ENCODE results near the gene BANK1.

The BANK1 gene

GRCh38 chr4:101967697-101968346 is 177.3 kb downstream of the BANK1 start:
- no peak for DNase-seq

GRCh38 chr4:101968364-101968763 is 177.8 kb downstream of the BANK1 start:
- DNase-seq = no peak

- no peak for DNase-seq
Observed at GRCh38 chr4:101969965-101970364, 179.4 kb downstream of the BANK1 start.

GRCh38 chr4:101970547-101971155 is 180.1 kb downstream of the BANK1 start:
- DNase-seq = no peak

GRCh38 chr4:101972791-101973190 is 182.3 kb downstream of the BANK1 start:
- no peak for DNase-seq

GRCh38 chr4:101973361-101973760 is 182.8 kb downstream of the BANK1 start:
- no peak for DNase-seq

- peak; percentile 52 to 81 for DNase-seq
Observed at GRCh38 chr4:101977076-101977475, 186.5 kb downstream of the BANK1 start.

- no peak for DNase-seq
Observed at GRCh38 chr4:101981756-101982155, 191.2 kb downstream of the BANK1 start.

GRCh38 chr4:101983835-101984234 is 193.3 kb downstream of the BANK1 start:
- no peak for DNase-seq

- no peak for DNase-seq
Observed at GRCh38 chr4:101987623-101988243, 197.2 kb downstream of the BANK1 start.

GRCh38 chr4:101989551-101989950 is 199.0 kb downstream of the BANK1 start:
- DNase-seq = no peak

- no peak for DNase-seq
Observed at GRCh38 chr4:101992446-101992845, 201.9 kb downstream of the BANK1 start.

GRCh38 chr4:101993002-101993841 is 202.7 kb downstream of the BANK1 start:
- DNase-seq = no peak

- DNase-seq = no peak
Observed at GRCh38 chr4:101993842-101994775, 203.6 kb downstream of the BANK1 start.

- no peak for DNase-seq
Observed at GRCh38 chr4:102007959-102008425, 217.5 kb downstream of the BANK1 start.

- DNase-seq = no peak
Observed at GRCh38 chr4:102008711-102009110, 218.2 kb downstream of the BANK1 start.

- DNase-seq = no peak
Observed at GRCh38 chr4:102022343-102022742, 231.8 kb downstream of the BANK1 start.

- DNase-seq = no peak
Observed at GRCh38 chr4:102027961-102028360, 237.4 kb downstream of the BANK1 start.

- no peak for DNase-seq
Observed at GRCh38 chr4:102031406-102031805, 240.9 kb downstream of the BANK1 start.

- no peak for DNase-seq
Observed at GRCh38 chr4:102036016-102036415, 245.5 kb downstream of the BANK1 start.

- no peak for DNase-seq
Observed at GRCh38 chr4:102036619-102037376, 246.3 kb downstream of the BANK1 start.
